NCI-H510A treated with DMSO at 0.1 percent for 48 hours (cell line): ENCODE results near the gene CHST8.
"Not testable (repeated sequence)": the region's sequence is repeated elsewhere in the genome, so short reads cannot be mapped to it uniquely, and the experiment has no call there.

Experiments
- DNase-seq: peaks from one replicate; lab custom pipeline; 2025; lab: John Stamatoyannopoulos, UW

Gene CHST8

GRCh38 chr19:33812388-33813330 lies 190.9 kb downstream of the CHST8 start:
- DNase-seq = no peak

- DNase-seq = no peak
Observed at GRCh38 chr19:33813391-33814101, 191.8 kb downstream of the CHST8 start.

GRCh38 chr19:33814181-33815165 lies 192.7 kb downstream of the CHST8 start:
- no peak for DNase-seq

DNA sequence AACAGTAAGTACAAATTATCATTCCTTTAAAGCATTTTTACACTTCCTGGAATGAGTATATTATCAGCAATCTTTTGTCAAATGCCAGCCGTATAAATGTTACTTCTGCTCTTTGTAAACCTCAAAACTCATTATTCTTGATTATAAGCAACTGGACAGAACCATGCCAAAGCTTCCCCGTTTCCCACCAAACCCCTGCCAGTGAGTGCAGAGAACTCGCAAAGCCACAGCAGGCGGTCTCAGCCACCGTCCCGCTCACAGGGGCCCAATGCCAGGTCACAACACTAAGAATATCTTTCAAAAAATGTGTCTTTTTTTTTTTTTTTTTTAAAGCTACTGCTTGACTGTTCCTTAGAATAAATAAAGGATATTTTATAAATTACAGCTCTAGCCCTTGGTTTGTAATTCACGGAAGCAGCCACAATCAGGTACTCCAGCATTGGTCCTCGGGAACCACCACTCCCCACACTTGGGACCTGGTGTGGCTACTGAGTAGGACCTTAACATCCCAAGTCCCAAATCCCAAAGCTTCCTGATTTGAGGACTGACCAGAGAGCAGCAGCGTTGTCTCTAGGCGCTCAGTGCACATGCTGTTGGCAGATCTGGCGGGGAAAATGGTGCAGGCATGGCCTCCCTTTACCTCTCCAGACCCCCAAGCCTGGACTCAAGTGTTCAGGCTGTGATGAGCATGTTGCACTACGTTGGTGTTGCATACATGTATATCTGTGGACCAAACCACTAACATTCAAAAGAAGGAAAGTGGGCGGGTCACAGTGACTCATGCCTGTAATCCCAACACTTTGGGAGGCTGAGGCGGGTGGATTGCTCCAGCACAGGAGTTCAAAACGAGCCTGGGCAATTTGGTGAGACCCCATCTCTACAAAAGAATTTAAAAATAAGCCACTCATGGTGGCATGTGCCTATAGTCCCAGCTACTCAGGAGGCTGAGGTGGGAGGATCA lies 193.9 kb downstream of the CHST8 start:
- DNase-seq = no peak

DNA sequence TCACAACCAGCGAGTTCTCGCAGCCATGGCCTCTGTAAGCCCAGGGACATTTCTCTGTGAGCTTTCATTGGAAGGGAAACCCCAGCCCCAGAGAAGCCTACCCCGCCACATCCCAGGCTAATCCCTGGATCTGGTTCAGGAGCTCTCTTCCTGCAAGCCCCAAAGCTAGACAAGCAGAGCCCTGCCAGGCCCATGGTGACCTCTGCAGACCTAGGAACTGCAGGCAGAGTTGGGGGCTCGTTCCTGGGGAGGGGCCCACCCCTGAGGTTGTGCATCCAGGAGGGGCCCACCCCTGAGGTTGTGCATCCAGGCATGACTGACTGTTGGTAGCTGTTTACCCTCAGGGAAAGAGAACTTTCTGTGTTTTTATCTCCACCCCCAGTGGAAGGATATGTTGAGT lies 196.7 kb downstream of the CHST8 start:
- no peak for DNase-seq

DNA sequence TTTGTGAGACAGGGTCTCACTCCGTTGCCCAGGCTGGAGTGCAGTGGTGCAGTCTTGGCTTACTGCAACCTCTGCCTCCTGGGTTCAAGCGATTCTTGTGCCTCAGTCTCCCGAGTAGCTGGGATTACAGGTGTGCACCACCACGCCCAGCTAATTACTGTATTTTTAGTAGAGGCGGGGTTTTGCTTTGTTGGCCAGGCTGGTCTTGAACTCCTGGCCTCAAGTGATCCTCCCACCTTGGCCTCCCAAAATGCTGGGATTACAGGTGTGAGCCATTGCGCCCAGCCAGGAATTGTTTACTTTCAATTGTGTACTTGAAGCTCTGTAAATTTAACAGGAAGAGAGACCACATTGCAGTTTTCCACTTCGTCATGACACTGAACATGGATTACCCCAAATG lies 197.3 kb downstream of the CHST8 start:
- not testable (repeated sequence) for DNase-seq

DNA sequence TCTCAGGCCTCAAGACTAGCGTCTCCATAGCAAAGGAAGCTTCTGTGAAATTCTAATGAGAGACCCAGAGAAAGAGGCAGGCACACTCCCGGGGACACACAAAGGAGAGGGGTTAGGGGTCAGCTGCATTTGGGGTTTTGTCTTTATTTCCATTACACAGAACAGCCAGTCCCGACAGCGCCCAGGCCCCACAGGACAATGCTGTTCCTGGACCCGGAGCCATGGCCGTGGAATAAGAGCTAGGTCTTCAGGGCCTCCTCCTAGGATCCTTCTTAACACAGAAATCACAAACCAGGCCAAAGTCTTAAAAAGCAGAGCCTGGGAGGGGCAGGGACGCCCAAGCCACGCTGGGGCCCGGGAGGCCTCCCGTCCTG lies 197.7 kb downstream of the CHST8 start:
- DNase-seq = no peak

DNA sequence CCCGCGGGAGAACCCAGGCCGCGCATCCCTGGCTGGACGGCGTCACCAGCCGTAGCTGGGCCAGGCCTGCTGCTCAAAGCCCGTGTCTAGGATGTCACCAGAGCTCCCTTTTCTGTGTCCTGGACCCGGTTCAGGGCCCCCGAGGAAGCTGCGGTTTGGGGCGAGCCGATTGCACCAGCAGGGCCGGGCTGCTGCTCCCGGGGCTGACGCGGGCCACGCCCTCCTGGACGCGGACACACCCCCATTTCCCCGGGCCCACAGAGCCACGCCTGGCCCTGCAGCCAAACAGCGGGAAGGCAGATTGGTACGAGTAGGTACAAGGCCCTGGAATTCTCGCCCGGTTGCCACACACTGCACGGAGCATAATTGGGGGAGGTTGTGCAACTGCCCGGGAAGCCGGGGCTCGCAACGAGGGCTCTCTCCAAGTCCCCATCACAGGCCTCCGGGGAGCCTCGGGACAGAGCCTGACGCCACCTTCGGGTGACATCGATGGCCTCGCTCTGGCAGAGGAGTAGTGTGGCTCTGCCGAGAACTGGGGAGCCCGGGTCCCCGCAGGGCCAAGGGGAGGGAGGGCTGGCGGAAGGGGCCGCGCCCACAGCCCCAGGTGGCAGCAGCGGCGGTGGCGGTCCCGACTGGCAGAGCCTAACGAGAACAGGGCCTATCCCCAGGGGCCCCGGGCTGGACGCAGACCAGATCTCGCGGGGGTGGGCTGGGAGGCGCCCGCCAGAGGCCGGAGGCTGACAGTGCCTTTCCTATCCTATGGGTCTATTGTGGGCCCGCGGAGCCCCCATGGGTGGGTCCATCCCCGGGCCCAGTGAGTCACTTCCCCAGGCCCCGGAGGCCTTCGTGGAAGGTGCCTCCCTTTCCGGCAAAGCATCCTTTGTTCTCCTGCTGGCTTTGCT lies 198.4 kb downstream of the CHST8 start:
- DNase-seq = no peak

DNA sequence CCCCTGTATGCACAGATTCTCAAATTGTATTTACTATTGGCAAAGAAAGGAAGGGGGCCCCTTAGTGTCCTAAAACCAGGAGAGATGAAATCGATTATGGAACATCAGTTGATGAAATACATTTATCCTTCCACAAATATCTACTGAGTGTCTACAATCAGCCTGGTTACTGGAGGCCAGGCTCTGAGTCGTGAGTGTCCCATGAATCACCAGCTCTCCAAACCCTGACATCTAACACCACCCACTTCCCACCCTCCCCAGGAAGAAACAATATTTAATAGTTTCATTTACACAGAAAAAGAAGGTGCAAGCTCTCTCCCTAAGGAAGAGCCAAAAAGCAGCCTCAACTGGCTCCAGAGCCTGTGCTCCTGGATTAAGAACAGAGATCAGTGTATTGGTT lies 200.1 kb downstream of the CHST8 start:
- DNase-seq = no peak
